Measurements from ENCODE around the gene MORN1. TPM values are rescaled to one million over a fixed set of nuclear protein-coding genes. Genes with fewer than 3 reads are reported as not detected.

The MORN1 gene
- polyA plus RNA-seq, 1 experiment = 3.7 TPM

GRCh38 chr1:2437617-2438016 lies 46.3 kb upstream of the MORN1 start:
- H3K4me3 ChIP-seq (ENCODE audit: low read depth, low read length) = no peak overlapping the region
- ChIA-PET POLR2A (no interaction called here), CTCF (no interaction called here)
- DNase-seq (ENCODE audit: low read depth) = no peak
- no peaks in the 10 kb centered on the region for H3K36me3 ChIP-seq (ENCODE audit: control insufficient read depth, insufficient read depth, low read length)
- H3K27me3 ChIP-seq (ENCODE audit: control insufficient read depth, insufficient read depth, low read length) = peaks cover 14% of the 10 kb centered on the region
- no peak for TF ChIP-seq CTCF (IDR thresholded peaks at IDR 0.05; ENCODE audit: insufficient read depth, low read depth, low read length)

GRCh38 chr1:2436876-2437275 lies 45.5 kb upstream of the MORN1 start:
- no peak for DNase-seq (ENCODE audit: low read depth)
- POLR2A ChIA-PET = no interaction called here
- Histone ChIP-seq H3K4me3 (ENCODE audit: low read depth, low read length) (no peak overlapping the region), H3K36me3 (ENCODE audit: control insufficient read depth, insufficient read depth, low read length) (no peaks in the 10 kb centered on the region), H3K27me3 (ENCODE audit: control insufficient read depth, insufficient read depth, low read length) (peaks cover 16% of the 10 kb centered on the region)
- no peak for TF ChIP-seq CTCF (IDR thresholded peaks at IDR 0.05; ENCODE audit: insufficient read depth, low read depth, low read length)
- CTCF ChIA-PET = no interaction called here

- CTCF ChIA-PET = no interaction called here
- POLR2A ChIA-PET = no interaction called here
- Histone ChIP-seq H3K27me3 (ENCODE audit: control insufficient read depth, insufficient read depth, low read length) (peaks cover 16% of the 10 kb centered on the region), H3K36me3 (ENCODE audit: control insufficient read depth, insufficient read depth, low read length) (no peaks in the 10 kb centered on the region), H3K4me3 (ENCODE audit: low read depth, low read length) (no peak overlapping the region)
- no peak for TF ChIP-seq CTCF (IDR thresholded peaks at IDR 0.05; ENCODE audit: insufficient read depth, low read depth, low read length)
- no peak for DNase-seq (ENCODE audit: low read depth)
Observed at GRCh38 chr1:2435746-2436355, 44.5 kb upstream of the MORN1 start.

GRCh38 chr1:2435091-2435490 lies 43.7 kb upstream of the MORN1 start:
- ChIA-PET CTCF (interaction anchor here (1.2 to 1.4 kb wide), 2 partner anchors 20 to 112 kb away, joined by 3 to 4 read pairs; no protein-coding TSS in a partner anchor), POLR2A (no interaction called here)
- no peaks in the 10 kb centered on the region for H3K36me3 ChIP-seq (ENCODE audit: control insufficient read depth, insufficient read depth, low read length)
- DNase-seq (ENCODE audit: low read depth) = no peak
- H3K4me3 ChIP-seq (ENCODE audit: low read depth, low read length) = no peak overlapping the region
- no peak for TF ChIP-seq CTCF (IDR thresholded peaks at IDR 0.05; ENCODE audit: insufficient read depth, low read depth, low read length)
- peaks cover 16% of the 10 kb centered on the region for H3K27me3 ChIP-seq (ENCODE audit: control insufficient read depth, insufficient read depth, low read length)

GRCh38 chr1:2433936-2434655 lies 42.7 kb upstream of the MORN1 start:
- H3K36me3 ChIP-seq (ENCODE audit: control insufficient read depth, insufficient read depth, low read length) = no peaks in the 10 kb centered on the region
- no peak for DNase-seq (ENCODE audit: low read depth)
- H3K4me3 ChIP-seq (ENCODE audit: low read depth, low read length) = no peak overlapping the region
- ChIA-PET CTCF (interaction anchor here (1.2 to 1.4 kb wide), 2 partner anchors 19 to 113 kb away, joined by 3 to 4 read pairs; no protein-coding TSS in a partner anchor), POLR2A (no interaction called here)
- H3K27me3 ChIP-seq (ENCODE audit: control insufficient read depth, insufficient read depth, low read length) = peaks cover 16% of the 10 kb centered on the region
- no peak for TF ChIP-seq CTCF (IDR thresholded peaks at IDR 0.05; ENCODE audit: insufficient read depth, low read depth, low read length)
